HG02885 (cell line): Measurements from ENCODE around the gene RDH8.

Experiments
- ATAC-seq: cut with Tn5 transposase; IDR thresholded peaks from one replicate; pipeline ENCODE4 v1.9.1; 2021; ENCODE audit warnings: mild to moderate bottlenecking; ENCODE audit not compliant: unreplicated experiment, poor library complexity

Gene RDH8

DNA sequence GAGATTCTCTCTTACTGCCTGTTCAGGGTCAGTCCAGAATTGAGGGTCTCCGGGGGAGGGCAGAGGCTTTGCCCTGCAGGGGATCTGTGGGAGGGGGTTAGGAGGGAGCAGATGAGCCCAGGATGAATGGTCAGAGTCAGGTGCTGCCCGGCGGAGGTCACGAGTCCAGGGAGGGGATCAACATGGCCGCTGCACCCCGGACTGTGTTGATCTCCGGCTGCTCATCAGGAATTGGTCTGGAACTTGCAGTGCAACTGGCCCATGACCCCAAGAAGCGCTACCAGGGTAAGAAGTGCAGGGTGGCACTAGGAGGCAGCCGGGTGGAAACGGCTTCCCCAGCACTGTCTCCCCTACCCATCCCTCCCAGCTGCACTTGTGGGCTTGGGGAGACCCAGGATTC, at the start of gene RDH8:
Gene RDH8, plus strand, starts transcription at position 168 of the 400 bp plus-strand sequence. Its CDS starts 15 bp downstream, at position 183.
- no peak for ATAC-seq

DNA sequence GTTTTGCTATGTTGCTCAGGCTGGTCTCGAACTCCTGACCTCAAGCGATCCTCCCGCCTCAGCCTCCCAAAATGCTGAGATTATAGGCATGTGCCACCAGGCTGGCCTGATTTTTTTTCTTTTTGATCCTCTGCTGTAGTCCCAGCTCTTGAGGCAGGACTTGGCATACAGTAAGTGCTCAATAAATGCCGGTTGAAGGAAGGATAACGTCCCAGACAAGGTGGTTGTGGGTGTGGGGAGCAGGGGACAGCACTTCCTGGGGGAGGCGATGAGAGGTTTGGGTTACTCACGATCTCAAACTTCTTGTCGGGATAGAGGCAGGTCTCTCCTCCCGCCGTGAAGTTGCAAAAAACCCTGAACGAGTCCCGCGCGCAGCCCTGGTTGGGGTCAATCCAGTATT, 47.3 kb upstream of the RDH8 start:
- ATAC-seq = no peak

DNA sequence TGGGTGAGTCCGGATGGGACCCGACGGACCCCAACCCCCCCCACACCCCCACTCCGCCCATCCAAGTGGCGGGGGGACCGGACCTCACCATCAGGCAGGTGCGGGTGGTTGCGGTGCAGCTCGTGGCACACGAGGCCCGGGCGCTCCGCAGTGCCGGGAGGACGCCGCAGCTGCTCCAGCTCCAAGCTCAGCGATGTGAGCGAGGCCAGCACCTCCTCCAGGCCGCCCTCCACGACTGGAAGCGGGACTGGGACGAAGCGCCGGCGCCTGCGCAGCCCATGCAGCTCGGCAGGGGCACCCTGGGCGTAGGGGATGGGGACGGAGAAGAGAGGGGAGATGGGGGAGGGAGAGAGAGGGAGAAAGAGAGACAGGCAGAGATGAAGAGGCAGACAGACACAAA, 46.8 kb upstream of the RDH8 start:
- no peak for ATAC-seq

DNA sequence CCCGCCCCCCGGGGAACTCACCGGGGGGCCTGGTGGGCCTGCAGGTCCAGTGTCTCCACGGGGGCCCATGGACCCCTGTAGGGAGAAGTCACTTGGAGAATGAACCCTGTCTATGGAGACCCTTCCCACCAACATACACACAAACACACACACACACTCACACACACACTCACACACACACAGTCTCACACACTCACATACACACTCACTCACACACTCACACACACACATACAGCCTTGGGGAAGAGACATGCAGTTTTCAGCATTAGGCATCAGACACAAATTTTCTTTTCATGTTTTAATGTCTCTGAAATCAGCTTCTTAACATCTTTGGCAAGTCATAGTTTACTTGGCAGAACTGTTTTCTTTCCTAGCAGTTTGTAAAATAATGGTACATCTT, 46.0 kb upstream of the RDH8 start:
- no peak for ATAC-seq

- ATAC-seq = no peak
Observed at GRCh38 chr19:9968820-9969687, 44.2 kb upstream of the RDH8 start.

DNA sequence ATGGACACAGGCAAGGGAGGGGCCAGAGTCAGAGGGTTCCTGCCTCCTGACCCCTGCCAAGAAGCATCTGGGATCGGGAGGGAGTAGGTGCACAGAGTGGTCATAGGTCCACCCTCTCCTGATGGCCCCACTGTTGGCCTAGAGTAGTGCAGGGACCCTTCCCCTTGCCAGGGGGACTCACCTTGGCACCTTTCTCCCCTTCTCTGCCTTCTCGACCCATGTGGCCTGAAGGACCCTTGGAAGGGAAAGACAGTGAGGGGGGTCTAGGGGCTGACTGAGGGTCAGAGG, 43.7 kb upstream of the RDH8 start:
- ATAC-seq = no peak

- ATAC-seq = no peak
Observed at GRCh38 chr19:9970481-9970880, 42.8 kb upstream of the RDH8 start.

DNA sequence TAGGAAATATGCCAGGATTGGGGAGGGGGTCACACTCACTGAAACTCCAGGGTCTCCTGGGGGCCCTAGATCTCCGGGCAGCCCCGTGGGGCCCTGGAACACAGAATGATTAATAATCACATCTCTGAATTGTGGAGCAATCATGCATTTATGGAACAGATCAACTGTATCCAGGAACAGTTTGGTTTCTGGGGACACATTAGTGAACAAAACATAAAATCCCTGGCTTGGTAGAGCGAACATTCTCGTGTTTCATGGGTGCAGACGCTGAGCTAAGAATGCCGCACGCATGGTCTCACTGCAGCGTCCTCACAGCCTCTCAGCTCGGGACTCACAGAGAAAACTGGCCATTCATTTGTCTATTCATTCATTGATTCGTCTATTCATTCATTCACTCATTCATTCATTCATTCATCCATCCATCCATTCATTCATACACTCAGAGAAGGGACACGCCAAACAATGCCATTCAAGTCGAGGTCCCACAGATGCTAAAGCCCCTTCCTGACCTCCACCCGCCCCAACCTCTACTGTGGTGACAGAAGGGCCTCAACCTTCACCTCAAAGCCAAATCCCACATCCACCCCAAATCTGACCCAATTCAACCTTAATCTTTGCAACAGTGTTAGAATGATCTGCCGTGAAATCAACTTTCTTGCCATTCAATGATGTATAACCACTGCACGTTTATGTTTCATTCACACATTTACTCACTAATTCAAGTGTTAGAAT, 42.0 kb upstream of the RDH8 start:
- no peak for ATAC-seq

- no peak for ATAC-seq
Observed at GRCh38 chr19:9972103-9972502, 41.2 kb upstream of the RDH8 start.

DNA sequence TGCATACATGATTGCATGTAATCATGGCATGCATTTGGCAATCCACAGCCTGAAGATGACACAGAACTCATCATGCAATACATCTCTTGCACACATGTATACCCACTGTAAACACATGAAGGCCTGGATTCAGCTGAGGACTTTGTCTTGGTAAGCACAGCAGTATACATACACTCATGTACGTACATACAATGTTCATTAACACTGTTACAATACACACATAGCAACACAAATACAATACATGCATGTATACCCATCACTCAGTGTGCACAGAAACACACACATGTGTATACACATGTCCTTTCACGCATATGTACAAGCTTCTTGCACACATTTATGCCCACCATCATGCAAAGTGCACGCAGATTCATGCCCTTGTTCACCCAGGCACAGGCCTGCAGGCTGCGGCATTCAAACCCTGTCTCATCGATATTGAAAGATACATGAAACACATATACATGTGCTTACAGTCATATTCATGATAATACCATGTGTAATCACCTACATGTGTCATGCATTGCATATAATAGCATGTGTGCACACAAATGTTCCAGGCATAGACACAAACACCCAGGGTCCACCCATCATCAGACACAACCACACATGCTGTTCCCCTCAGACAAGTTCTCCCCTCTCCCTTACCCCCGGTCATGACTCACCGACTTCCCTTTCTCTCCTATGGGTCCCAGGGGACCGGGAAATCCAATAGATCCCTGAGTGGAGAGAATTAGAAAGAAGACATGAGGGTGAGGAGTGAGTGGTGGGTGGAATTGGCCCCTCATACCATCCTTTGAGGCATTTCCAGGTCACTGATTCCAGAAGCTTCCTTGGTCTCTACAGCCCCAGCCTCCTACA, 31.6 kb upstream of the RDH8 start:
- ATAC-seq = no peak

- ATAC-seq = no peak
Observed at GRCh38 chr19:9986787-9987281, 26.4 kb upstream of the RDH8 start.

GRCh38 chr19:9989504-9989903, 23.8 kb upstream of the RDH8 start:
- ATAC-seq = no peak

DNA sequence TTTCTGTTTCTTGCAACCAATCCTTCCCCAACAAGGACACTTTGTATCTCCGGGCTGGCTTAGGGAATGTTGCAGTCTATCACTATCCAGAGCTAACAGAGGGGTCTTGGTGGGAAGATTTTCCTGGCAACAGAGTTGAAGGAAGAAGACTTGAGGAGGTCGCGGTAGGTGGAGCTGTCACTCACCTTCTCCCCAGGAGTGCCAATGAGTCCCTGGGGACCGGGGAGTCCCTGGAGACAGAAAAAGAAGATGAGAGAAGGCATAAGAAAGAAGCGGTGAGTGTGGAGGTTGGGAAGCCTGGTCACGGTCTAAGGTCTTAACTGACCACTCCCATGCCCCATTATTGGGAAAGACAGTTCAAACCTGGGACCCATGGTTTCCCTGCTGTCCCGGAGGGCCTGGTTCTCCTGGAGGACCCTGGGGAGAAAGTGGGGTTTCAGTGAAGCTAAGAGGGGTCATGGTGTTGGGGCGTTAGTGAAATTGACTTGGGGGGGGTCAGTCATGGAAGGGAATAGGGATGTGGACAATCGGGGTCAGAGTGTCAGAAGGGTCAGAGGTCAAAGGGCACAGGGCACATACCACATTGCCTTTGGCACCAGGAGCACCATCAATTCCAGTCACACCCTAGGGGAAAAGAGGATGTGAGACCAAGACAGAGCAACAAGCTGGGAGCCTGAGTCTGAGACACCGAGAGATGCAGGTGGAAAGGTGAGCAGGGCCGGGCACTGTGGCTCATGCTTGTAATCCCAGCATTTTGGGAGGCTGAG, 21.7 kb upstream of the RDH8 start:
- ATAC-seq = no peak

- no peak for ATAC-seq
Observed at GRCh38 chr19:9995084-9995483, 18.2 kb upstream of the RDH8 start.

- no peak for ATAC-seq
Observed at GRCh38 chr19:9995999-9996398, 17.3 kb upstream of the RDH8 start.

DNA sequence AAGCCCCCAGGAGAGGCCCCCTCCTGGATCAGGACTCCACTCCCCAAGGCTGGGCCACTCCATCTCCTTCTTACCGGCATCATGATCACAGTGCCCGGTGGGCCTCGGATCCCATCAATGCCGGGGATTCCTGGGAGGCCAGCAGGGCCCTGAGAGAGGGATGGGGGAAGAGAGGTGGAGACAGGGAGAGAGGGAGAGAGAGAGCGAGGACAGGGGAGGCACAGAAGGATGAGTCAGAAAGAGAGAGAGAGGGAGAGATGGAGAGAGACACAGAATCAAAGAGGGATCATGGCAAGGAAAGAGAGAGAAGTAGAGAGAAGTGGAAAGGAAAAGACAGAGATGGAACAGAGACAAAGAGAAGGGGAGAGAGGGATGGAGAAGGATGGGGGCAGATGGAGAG, 16.7 kb upstream of the RDH8 start:
- no peak for ATAC-seq

- ATAC-seq = no peak
Observed at GRCh38 chr19:10000171-10000826, 13.0 kb upstream of the RDH8 start.

GRCh38 chr19:10001899-10002298, 11.4 kb upstream of the RDH8 start:
- ATAC-seq = no peak

DNA sequence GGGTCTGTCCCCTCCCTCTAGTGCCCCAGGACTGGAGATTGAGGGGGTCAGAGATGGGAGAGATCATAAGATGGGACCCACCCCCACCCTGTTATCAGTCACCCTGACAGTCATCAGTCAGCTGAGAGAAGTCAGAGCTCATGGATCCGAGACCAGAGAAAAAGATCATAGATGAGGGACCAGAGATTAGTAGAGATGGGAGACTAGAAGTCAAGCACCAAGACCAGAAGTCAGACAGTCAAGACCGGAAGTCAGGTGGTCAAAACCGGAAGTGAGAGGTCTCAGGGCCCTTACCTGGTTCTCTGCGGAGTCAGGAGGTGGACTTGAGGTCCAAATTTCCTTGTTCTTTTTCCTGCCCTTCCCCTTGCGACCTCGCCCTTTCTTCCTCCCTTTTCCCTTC, 10.0 kb upstream of the RDH8 start:
- ATAC-seq = no peak

GRCh38 chr19:10004617-10005016, 8.7 kb upstream of the RDH8 start:
- ATAC-seq = no peak
